Measurements from ENCODE around the gene LDB3. TPM values are rescaled to one million over a fixed set of nuclear protein-coding genes. Genes with fewer than 3 reads are reported as not detected.

Gene LDB3
- polyA plus RNA-seq, 4 donors: 0.68 to 0.87 (median 0.71) TPM

DNA sequence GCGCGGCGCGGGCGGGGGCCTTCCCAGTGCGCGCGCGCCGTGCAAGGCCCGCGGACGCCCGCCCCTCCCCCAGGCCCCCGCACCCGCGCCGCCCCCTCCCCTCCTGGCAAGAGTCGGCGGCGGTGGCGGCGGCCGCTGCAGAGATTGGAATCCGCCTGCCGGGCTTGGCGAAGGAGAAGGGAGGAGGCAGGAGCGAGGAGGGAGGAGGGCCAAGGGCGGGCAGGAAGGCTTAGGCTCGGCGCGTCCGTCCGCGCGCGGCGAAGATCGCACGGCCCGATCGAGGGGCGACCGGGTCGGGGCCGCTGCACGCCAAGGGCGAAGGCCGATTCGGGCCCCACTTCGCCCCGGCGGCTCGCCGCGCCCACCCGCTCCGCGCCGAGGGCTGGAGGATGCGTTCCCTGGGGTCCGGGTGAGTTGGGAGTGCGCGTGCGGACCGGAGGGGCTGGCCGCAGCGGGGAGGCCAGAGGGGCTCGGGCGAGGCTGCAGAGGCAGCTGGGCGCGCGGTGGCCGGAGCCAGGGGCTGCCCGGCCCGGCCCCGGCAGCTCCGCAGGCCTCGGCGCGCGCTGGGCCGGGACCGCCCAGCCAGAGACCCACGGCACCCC lies 88.3 kb downstream of the LDB3 start, which contains the start of gene BMPR1A:
Gene BMPR1A (plus strand): TSS at position 109 of the 602 bp plus-strand sequence. CDS start 119,400 bp downstream, outside the sequence.
- peak in 1 of 4 donors; percentile 85 for DNase-seq (ENCODE audit: low read depth in 4 of 4, low spot score in 3 of 4)

DNA sequence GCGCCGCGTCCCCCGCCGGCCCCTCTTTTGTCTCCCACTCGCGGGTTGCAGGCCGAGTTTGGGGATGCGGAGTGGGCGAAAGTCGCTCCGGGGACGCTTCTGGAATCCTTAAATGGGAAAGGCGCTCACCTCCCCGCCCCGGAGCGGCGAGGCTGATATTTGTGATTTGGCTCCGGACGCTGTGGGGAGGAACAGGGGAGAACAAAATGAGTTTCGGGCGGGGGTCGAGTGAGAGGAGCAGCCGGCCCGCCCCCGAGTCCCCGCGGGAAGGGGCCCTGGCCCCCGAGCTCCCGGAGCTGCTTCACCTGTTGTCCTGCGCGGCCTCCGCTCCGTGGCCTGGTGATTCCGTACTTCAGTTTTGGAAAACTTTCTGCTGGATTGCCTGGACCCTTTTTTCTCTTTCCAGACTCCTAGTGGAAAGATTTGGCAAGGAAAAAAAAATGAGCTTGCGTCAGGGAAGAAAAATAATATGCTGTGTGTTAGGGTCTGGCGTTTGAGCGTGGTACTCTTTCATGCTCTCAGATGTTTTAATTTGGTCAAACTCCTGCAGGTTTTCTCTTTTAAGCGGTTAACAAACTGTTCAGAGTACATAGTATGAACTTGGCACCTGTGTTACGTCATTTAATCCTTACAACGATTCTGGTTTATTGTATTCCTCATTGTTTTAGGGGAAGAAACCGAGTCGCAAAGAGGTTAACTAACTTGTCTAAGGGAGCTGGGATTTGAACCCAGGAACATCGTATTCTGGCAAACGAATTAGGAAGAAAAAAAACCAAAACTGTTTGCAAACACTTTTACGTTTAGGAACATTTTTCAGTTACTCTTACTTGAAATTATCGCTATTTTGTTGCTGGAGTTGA lies 89.0 kb downstream of the LDB3 start:
- peak in 3 of 4 donors; percentile 46 to 60 (median 60) for DNase-seq (ENCODE audit: low read depth in 4 of 4, low spot score in 3 of 4)

DNA sequence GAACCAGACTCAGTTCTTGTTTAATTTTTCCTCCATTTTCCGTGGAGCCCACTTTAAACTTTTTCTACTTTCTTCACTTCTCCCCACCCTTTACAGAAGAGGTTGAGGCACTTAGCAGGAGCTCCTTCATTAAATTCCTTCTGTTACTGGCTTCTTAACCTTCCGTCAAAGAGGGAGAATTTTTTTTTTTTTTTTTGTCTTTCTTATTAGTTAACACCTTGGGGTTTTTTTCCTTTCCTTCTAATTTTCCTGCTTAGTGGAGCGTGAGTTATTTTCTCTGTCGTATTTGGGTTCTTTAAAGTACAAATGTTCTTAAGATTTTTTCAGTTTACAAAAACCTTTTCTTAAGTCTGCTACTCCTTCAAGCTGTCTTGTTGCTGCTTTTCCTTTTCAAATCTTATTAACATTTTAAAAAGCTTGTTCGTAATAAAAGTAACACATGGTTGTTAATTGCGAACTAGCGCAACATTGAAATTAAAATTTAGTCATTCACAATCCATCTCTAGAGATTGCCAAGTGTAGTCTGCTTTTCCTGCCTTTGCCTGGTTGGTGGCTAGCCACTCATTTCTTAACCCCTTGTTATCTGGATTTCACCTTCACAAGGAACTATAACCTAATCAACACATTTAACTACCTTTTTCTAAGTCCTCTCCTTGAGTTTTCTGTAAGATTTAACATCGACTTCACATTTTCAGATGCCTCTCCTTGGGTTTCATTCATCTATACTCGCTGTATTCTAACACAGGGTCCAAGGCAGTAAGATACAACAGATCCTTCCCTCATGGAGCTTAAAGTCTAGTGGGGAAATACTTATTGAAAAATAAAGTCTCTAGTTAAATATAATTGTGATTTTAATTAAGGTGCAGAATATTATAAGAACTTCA lies 90.1 kb downstream of the LDB3 start:
- DNase-seq (ENCODE audit: low read depth in 4 of 4, low spot score in 3 of 4): no peak

DNA sequence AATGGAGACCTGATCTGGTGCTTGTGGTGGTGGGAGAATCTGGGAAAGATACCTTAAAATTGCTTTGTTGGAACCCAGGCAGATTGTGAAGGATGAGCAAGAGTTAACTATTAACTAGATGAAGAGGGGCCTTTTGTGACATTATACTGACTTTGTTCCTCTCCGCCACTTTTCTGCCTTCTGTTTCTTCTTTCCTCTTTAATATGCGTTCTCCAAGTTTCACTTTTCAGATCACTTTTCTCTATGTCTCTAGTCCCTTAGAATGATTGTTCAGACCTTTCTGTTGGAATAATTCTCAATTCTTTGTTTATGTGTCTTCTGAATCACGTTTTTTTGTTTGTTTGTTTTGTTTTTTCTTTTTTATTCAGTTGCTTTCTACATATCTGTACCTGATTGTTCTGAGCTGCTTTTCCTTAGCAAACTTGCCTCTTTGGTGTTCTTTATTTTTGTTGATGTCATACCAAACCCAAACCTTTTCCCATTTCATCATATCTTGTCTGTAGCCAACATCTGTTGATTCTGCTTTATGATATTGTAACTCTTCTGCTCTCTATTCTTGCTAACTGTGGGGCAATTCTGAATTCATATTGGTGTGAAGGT lies 90.9 kb downstream of the LDB3 start:
- DNase-seq (ENCODE audit: low read depth in 4 of 4, low spot score in 3 of 4): no peak

DNA sequence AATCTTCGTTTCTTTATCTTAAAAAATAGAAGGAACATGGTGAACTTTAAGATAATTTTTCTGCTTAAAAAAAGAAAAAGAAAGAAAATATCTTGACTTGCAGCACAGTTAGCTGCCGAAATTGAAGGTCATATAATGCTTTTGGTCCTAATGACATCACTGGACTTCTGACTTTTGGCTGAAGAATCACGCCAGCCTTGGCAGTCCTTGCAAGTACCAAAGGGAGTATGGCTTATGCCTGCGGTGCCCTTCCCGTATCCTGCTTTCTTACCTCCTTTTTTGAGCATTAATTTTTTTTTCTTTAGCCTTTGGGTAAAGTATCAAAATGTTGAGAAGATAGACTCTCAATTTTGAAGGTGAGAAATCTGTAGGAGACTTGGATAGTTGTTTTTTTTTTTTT lies 95.1 kb downstream of the LDB3 start:
- DNase-seq (ENCODE audit: low read depth in 4 of 4, low spot score in 3 of 4): no peak

DNA sequence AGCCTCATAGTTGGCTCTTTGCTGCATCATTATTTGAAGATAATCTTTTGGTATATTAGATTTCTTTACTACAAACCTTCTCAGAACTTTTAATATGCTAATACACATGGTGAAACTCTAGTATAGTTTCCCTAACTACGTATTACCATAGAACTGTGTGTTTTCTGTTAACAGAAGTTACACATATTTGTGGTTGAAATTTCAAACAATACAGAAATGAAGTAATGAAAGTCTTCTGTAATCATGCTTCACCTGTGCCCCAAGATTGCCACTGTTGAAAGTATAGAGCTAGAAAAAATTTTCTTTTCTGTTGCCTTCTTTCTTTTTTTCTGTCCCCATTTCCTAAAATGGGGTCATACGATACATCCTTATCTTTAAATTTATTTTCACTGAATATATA lies 97.2 kb downstream of the LDB3 start:
- DNase-seq (ENCODE audit: low read depth in 4 of 4, low spot score in 3 of 4): no peak

DNA sequence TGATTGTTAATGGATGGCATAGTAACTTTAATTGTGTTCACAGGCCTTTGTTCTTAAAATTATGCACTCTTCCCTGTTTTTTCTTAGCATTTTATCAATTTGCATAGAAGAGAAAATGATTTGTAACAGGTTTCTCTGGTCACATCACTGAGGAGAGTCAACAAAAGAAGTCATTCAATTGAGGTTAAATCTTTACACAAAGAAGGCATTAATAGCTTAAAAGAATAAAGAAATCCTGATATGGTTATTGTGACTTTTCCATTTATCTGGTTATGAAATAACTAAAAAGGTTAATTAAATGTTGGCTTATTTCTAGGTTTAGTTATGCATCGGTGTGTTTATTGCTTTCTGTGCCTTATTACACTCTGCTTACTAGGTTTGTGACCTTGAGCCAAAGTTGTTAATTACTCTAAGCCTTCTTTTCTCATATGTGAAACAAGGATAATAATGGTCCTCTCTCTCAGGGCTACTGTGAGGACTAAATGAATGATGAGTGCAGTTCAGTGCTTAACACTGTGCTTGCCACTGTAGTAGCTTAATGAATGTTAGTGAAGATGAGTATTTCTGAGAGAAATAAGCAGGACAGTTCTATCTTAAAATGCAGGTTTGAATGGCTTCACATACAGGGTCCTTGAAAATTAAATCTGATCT lies 100.2 kb downstream of the LDB3 start:
- DNase-seq (ENCODE audit: low read depth in 4 of 4, low spot score in 3 of 4): no peak

DNA sequence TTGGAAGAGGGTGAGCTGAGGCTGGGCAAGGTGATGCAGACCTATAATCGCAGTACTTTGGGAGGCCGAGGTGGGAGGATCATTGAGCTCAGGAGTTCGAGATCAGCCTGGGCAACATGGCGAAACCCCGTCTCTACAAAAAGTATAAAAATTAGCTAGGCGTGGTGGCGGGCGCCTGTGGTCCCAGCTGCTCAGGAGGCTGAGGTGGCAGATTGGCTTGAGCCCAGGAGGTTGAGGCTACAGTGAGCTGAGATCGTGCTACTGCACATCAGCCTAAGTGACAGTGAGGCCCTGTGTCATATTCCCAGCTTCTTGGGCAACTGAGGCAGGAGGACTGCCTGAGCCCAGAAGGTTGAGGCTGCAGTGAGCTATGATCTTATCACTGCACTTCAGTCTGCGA lies 101.7 kb downstream of the LDB3 start:
- DNase-seq (ENCODE audit: low read depth in 4 of 4, low spot score in 3 of 4): no peak

DNA sequence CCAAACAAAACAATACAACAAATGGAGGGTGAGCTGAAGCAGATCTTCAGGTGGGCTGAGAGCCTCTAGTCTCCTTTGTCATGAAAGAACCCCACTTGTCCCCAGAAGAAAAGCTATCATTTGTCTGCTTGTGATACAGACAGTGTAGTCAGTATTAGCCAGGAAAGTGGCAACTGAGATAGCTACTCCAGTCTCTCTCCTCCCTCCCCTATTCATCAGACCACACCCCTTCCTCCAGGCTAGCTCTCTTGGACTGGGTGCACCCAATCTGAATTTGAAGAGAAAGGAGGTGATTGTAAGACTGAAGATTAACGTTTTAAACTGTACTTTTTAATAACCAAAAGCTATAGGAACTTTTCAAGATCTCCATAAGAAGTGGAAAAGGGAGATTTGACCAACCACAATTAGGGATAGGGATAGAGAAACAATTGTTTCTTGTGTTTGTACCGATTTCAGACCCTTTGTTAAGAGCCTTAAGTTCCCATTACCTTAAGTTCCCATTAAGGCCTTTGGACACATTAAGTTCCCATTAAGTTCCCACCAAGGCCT lies 102.2 kb downstream of the LDB3 start:
- no peak for DNase-seq (ENCODE audit: low read depth in 4 of 4, low spot score in 3 of 4)

DNA sequence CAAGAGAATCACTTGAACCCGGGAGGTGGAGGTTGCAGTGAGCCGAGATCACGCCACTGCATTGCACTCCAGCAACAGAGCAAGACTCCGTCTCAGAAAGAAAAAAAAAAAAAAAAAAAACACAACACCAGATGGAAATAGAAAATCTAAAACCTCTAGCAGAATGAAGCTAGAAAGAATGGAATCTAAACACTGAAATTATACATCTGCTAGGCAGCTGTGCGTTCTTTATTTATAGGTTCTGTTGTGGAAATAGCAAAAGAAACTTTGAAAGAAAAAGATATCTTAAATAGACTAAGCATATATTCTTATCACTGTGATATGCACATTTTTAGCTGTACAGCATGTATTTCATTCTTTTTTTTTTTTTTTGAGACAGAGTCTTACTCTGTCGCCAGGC lies 105.2 kb downstream of the LDB3 start:
- DNase-seq (ENCODE audit: low read depth in 4 of 4, low spot score in 3 of 4): peak in 1 of 4 donors; percentile 36

DNA sequence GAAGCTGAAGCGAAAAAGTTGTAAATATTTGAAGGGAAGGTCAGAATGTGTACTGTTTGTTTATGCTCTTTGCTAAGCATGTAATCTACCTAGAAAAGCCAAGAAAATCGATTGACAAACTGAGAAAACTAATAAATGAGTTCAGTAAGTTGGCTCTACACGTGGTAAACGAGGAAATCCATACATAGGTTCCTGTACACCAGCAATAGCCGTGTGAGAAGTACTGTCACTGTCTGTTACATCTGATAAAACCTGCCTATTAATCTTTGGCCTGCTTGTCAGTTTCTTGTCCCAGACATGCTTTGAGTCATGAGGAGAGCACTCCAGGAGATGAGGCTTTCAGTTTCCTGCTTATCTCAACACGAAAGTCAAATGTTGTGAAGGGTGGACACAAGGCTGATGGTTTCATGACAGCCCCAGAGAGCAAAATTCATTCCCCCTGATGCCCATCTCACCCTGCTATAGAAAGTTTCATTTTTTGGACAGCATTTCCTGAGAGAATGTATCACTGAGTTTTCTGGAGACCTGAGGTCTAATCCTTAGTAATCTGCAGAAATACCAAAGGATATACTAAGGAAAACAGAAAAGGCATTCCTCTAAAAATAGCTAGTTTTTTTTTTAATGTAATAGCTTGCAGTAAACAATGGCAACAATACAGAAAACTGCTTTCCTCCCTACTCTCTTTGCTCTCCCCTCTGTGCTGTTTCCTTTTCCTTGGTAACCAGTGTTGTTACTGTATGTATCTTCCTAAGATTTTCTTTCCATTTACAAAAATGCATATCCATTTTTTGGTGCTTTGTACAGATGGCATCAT lies 107.0 kb downstream of the LDB3 start:
- DNase-seq (ENCODE audit: low read depth in 4 of 4, low spot score in 3 of 4): no peak

DNA sequence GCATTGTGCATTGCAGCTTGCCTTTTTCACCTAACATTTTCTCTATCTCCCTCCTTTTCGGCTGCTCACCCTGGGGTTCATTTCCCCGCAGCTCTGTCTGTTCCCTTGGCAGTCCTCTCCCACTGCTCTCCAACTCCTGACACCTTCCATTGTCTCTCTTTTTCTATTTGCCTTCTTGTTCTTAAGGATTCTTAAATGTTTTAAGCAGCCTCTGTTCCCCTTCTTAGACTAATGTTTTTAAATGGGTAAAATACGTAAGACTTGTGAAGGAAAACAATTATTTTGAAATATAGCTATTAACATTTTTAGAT lies 107.5 kb downstream of the LDB3 start:
- no peak for DNase-seq (ENCODE audit: low read depth in 4 of 4, low spot score in 3 of 4)

DNA sequence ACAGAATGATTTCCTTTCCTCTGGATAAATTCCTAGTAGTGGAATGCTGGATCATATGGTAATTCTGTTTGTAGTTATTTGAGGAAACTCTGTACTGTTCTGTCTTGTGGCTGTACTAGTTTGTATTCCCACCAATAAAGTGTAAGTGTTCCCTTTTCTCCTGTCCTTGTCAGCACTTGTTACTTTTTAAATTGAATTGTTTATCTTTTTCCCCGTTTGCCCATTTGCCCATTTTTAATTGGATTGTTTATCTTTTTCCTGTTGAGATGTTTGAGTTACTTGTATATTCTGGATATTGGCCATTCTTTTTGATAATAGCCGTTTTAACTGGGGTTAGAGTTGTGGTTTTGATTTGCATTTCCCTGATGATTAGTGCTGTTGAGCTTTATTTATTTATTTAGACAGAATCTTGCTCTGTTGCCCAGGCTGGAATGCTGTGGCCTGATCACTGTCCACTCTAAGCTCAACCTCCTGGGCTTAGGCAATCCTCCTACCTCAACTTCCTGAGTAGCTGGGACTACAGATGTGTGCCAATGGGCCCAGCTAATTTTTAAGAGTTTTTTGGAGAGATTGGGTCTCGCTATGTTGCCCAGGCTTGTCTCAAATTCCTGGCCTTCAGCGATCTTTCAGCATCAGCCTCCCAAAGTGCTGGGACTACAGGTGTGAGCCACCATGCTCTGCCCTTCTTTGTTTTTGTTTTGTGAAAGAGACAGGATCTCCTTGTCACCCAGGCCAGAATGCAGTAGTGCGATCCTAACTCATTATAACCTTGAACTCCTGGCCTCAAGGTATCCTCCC lies 111.1 kb downstream of the LDB3 start:
- DNase-seq (ENCODE audit: low read depth in 4 of 4, low spot score in 3 of 4): no peak

DNA sequence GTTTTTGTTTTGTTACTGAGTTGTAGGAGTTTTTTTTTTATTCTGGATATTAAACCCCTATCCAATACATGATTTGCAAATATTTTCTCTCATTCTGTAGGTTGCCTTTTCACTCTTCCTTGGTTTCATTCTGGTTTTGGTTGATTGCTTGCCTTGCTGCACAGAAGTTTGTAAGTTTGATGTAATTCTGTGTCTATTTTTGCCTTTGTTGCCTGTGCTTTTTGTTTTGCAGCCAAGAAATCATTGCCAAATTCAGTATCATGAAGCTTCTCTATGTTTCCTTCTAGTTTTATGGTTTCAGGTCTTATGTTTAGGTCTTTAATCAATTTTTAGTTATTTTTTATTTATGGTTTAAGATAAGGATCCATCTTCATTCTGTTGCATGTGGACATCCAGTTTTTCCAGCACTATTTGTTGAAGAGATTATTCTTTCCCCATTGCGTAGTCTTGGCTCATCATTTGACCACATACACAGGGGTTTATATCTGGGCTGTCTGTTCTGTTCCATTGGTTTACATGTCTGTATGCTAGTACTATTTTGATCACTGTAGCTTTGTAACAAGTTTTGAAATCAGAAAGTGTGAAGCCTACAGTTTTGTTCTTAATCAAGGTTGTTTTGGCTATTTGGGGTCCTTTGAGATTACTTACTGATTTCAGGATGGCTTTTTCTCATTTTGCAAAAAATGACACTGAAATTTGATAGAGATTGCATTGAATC lies 114.5 kb downstream of the LDB3 start:
- DNase-seq (ENCODE audit: low read depth in 4 of 4, low spot score in 3 of 4): no peak

DNA sequence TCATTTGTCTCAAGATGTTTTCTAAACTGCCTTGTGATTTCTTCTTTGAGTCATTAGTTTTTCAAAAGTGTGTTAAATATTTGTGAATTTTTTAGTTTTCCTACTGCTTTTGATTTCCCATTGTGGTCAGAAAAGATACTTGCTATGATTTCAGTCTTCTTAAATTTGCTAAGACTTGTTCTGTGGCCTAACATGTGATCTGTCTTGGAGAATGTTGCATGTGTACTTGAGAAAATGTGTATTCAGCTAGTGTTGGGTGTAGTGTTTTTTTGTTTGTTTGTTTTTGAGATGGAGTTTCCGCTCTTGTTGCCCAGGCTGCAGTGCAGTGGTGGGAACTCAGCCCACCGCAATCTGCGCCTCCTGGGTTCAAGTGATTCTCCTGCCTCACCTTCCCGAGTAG lies 116.7 kb downstream of the LDB3 start:
- DNase-seq (ENCODE audit: low read depth in 4 of 4, low spot score in 3 of 4): no peak

Measured in left renal pelvis (tissue), 4 donors.